Measurements from ENCODE around the gene HOXD12.

HOXD12 gene

DNA sequence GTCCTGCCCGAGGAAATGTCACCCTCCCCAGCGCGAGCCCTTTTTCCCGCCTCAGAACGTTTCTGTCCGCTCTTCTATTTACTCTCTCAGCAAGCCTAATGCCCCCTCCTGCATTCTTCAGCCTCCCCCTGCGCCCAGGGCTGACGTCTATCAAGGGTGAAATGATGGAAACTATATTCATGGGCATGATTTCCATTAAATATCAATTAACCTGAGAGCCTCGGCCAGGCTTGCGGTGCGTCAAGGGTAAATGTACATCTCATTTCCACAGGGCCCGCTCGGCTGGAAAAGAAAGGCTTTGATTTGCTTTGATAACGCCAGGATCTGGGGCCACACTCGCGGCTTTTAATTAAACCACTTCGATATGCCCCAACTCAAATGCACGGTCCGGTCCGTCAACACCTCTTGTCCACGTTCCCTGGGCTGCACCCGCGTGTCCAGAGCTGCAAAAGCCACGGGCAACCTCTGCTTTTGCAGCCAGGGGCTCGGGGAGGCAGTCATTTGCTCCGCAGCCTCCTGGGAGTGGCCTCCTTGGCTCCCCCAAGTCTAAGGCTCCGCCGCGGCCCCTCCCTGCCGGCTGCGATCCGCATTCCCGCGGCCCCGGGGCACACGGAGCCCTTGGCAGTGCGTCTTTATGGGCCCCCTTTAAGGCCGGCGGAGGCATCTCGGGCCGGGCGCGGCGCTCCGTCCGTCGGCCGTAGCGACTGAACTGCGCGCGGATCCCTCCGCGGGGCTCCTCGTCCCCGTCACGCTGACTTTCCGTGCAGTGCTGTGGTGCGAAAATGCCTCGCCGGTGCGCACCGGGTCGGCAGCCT, 29.6 kb downstream of the HOXD12 start, which contains the start of gene HOXD8:
HOXD8 (plus strand) TSS at position 724 of the 815 bp plus-strand sequence. CDS start 662 bp downstream, outside the sequence.
- Histone ChIP-seq H3K4me3 (ENCODE audit: low read length) (no peak within 1 kb of the TSS), H3K36me3 (replicated peaks; ENCODE audit: insufficient read depth, low read length) (no peaks in the 10 kb centered on the region), H3K79me2 (ENCODE audit: low read length) (no peaks in the 10 kb centered on the region), H3K9me2 (replicated peaks; ENCODE audit: insufficient read depth, low read length) (no peaks in the 10 kb centered on the region), H3K9ac (ENCODE audit: low read length) (no peak within 1 kb of the TSS), H3K27ac (ENCODE audit: low read length) (no peak within 1 kb of the TSS), H3K4me2 (ENCODE audit: low read depth, low read length) (no peak within 1 kb of the TSS), H3F3A (ENCODE audit: insufficient read depth, low read length) (no peaks in the 10 kb centered on the region), H4K20me1 (ENCODE audit: insufficient read depth, low read length) (no peaks in the 10 kb centered on the region), H3K27me3 (replicated peaks; ENCODE audit: insufficient read depth, low read length) (peaks cover 26% of the 10 kb centered on the region), H2AFZ (ENCODE audit: low read length) (no peak within 1 kb of the TSS), H3K9me3 (replicated peaks; ENCODE audit: insufficient read depth, low read length) (no peaks in the 10 kb centered on the region), H3K4me1 (ENCODE audit: low read length) (no peaks in the 10 kb centered on the region)
- DNase-seq = no peak
- TF ChIP-seq EZH2phosphoT487 (IDR thresholded peaks at IDR 0.05; ENCODE audit: low read length) = no peak
- TF ChIP-seq, protein P1, sequence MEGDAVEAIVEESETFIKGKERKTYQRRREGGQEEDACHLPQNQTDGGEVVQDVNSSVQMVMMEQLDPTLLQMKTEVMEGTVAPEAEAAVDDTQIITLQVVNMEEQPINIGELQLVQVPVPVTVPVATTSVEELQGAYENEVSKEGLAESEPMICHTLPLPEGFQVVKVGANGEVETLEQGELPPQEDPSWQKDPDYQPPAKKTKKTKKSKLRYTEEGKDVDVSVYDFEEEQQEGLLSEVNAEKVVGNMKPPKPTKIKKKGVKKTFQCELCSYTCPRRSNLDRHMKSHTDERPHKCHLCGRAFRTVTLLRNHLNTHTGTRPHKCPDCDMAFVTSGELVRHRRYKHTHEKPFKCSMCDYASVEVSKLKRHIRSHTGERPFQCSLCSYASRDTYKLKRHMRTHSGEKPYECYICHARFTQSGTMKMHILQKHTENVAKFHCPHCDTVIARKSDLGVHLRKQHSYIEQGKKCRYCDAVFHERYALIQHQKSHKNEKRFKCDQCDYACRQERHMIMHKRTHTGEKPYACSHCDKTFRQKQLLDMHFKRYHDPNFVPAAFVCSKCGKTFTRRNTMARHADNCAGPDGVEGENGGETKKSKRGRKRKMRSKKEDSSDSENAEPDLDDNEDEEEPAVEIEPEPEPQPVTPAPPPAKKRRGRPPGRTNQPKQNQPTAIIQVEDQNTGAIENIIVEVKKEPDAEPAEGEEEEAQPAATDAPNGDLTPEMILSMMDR (IDR thresholded peaks at IDR 0.05; ENCODE audit: low read length) = no peak
- no peak for TF ChIP-seq EZH2 (optimal IDR thresholded peaks at IDR 0.05; ENCODE audit: low read depth, low read length)

- H3K4me3 ChIP-seq (ENCODE audit: low read length) = no peak overlapping the region
- H3K9me2 ChIP-seq (replicated peaks; ENCODE audit: insufficient read depth, low read length) = no peaks in the 10 kb centered on the region
- no peaks in the 10 kb centered on the region for H3K9me3 ChIP-seq (replicated peaks; ENCODE audit: insufficient read depth, low read length)
- no peak overlapping the region for H3K9ac ChIP-seq (ENCODE audit: low read length)
- H3K4me2 ChIP-seq (ENCODE audit: low read depth, low read length) = no peak overlapping the region
- no peaks in the 10 kb centered on the region for H3K4me1 ChIP-seq (ENCODE audit: low read length)
- H3K79me2 ChIP-seq (ENCODE audit: low read length) = no peaks in the 10 kb centered on the region
- H3F3A ChIP-seq (ENCODE audit: insufficient read depth, low read length) = no peaks in the 10 kb centered on the region
- TF ChIP-seq, protein P1 (IDR thresholded peaks at IDR 0.05; ENCODE audit: low read length) = no peak
- no peak for TF ChIP-seq EZH2phosphoT487 (IDR thresholded peaks at IDR 0.05; ENCODE audit: low read length)
- TF ChIP-seq EZH2 (optimal IDR thresholded peaks at IDR 0.05; ENCODE audit: low read depth, low read length) = no peak
- H2AFZ ChIP-seq (ENCODE audit: low read length) = no peak overlapping the region
- H4K20me1 ChIP-seq (ENCODE audit: insufficient read depth, low read length) = no peaks in the 10 kb centered on the region
- H3K27ac ChIP-seq (ENCODE audit: low read length) = no peak overlapping the region
- no peaks in the 10 kb centered on the region for H3K36me3 ChIP-seq (replicated peaks; ENCODE audit: insufficient read depth, low read length)
- H3K27me3 ChIP-seq (replicated peaks; ENCODE audit: insufficient read depth, low read length) = peaks cover 23% of the 10 kb centered on the region
- no peak for DNase-seq
Measured at GRCh38 chr2:176129813-176130146, 30.2 kb downstream of the HOXD12 start.

DNA sequence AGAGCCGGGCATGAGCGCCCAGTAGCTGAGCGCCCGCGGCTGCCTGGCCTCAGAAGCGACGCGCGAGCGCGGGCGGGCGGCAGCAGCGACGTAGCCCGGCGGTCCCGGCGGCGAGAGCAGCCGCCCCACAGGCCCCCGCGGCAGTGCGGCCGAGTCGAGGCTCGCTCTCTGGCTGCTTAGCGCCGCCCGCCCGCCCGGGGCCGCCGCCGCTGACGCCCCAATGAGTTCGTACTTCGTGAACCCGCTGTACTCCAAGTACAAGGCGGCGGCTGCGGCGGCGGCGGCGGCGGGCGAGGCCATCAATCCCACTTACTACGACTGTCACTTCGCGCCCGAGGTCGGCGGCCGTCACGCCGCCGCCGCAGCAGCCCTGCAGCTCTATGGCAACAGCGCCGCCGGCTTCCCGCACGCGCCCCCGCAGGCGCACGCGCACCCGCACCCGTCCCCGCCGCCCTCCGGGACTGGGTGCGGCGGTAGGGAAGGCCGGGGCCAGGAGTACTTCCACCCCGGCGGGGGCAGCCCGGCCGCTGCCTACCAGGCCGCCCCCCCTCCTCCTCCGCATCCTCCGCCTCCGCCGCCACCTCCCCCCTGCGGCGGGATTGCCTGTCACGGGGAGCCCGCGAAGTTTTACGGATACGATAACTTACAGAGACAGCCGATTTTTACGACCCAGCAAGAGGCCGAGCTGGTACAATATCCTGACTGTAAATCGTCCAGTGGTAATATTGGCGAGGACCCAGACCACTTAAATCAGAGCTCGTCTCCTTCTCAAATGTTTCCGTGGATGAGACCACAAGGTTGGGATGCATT, 30.8 kb downstream of the HOXD12 start:
- Histone ChIP-seq H3K36me3 (replicated peaks; ENCODE audit: insufficient read depth, low read length) (no peaks in the 10 kb centered on the region), H2AFZ (ENCODE audit: low read length) (no peak overlapping the region), H3K27ac (ENCODE audit: low read length) (no peak overlapping the region), H3K9me3 (replicated peaks; ENCODE audit: insufficient read depth, low read length) (no peaks in the 10 kb centered on the region), H3F3A (ENCODE audit: insufficient read depth, low read length) (no peaks in the 10 kb centered on the region), H3K9ac (ENCODE audit: low read length) (no peak overlapping the region), H3K79me2 (ENCODE audit: low read length) (no peaks in the 10 kb centered on the region), H3K4me3 (ENCODE audit: low read length) (no peak overlapping the region), H3K4me1 (ENCODE audit: low read length) (no peaks in the 10 kb centered on the region), H3K4me2 (ENCODE audit: low read depth, low read length) (no peak overlapping the region), H3K9me2 (replicated peaks; ENCODE audit: insufficient read depth, low read length) (no peaks in the 10 kb centered on the region), H3K27me3 (replicated peaks; ENCODE audit: insufficient read depth, low read length) (peaks cover 22% of the 10 kb centered on the region), H4K20me1 (ENCODE audit: insufficient read depth, low read length) (no peaks in the 10 kb centered on the region)
- TF ChIP-seq, protein P1 (IDR thresholded peaks at IDR 0.05; ENCODE audit: low read length) = no peak
- TF ChIP-seq EZH2phosphoT487 (IDR thresholded peaks at IDR 0.05; ENCODE audit: low read length) (no peak), EZH2 (optimal IDR thresholded peaks at IDR 0.05; ENCODE audit: low read depth, low read length) (no peak)
- no peak for DNase-seq

Data from MM.1S (cell line).